Coronary artery (tissue), 2 donors: ENCODE data around the gene TAX1BP1.

Source experiments
- DNase-seq: peaks from one replicate; pipeline ENCODE4 v3.0.0-alpha.2; 2017; ENCODE audit warnings: low spot score
- H3K27ac ChIP-seq, 2 donors: fragments of 200-600 bp; sonication (generic); one replicate each; pipeline ENCODE4 v1.5.1; 2016 to 2019
- H3K4me3 ChIP-seq: fragments of 200-600 bp; sonication (generic); 2 replicates; pipeline ENCODE4 v1.5.1; 2016; ENCODE audit warnings: mild to moderate bottlenecking, moderate library complexity
- TF ChIP-seq, protein P1 (sequence below): fragments of 200-600 bp; sonication (generic); IDR thresholded peaks from one replicate; pipeline ENCODE4 v1.5.1; 2019; ENCODE audit warnings: antibody characterized with exemption

The TAX1BP1 gene

GRCh38 chr7:27795977-27796376 lies 56.0 kb downstream of the TAX1BP1 start:
- H3K4me3 ChIP-seq = no peak overlapping the region
- TF ChIP-seq, protein P1, sequence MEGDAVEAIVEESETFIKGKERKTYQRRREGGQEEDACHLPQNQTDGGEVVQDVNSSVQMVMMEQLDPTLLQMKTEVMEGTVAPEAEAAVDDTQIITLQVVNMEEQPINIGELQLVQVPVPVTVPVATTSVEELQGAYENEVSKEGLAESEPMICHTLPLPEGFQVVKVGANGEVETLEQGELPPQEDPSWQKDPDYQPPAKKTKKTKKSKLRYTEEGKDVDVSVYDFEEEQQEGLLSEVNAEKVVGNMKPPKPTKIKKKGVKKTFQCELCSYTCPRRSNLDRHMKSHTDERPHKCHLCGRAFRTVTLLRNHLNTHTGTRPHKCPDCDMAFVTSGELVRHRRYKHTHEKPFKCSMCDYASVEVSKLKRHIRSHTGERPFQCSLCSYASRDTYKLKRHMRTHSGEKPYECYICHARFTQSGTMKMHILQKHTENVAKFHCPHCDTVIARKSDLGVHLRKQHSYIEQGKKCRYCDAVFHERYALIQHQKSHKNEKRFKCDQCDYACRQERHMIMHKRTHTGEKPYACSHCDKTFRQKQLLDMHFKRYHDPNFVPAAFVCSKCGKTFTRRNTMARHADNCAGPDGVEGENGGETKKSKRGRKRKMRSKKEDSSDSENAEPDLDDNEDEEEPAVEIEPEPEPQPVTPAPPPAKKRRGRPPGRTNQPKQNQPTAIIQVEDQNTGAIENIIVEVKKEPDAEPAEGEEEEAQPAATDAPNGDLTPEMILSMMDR = no peak
- no peak for DNase-seq
- no peak overlapping the region for H3K27ac ChIP-seq

GRCh38 chr7:27799212-27799611 lies 59.2 kb downstream of the TAX1BP1 start:
- H3K27ac ChIP-seq = no peak overlapping the region
- no peak overlapping the region for H3K4me3 ChIP-seq
- TF ChIP-seq, protein P1 = no peak
- DNase-seq = no peak

- Histone ChIP-seq H3K27ac (no peak overlapping the region), H3K4me3 (no peak overlapping the region)
- TF ChIP-seq, protein P1 = no peak
- no peak for DNase-seq
Observed at GRCh38 chr7:27802999-27803398, 63.0 kb downstream of the TAX1BP1 start.

DNA sequence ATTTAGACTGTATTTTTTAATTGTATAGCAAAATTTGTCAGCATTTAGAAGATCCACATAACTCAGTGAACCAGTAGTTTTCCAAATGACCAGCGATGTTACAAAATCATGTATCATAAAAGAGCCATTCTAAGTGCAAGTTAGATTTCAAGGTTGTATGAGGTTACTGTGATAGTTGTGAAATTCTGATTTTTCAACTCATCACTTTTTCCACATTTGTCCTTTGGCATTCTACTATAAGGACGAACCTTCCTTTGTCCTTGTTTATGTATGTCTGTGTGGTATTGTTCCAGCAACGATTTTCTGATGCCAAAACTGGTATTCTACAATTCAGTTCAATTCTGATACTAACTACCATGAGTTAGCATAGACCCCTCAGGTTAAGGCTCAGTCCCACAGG lies 64.2 kb downstream of the TAX1BP1 start:
- Histone ChIP-seq H3K4me3 (no peak overlapping the region), H3K27ac (no peak overlapping the region)
- no peak for DNase-seq
- TF ChIP-seq, protein P1 = no peak

DNA sequence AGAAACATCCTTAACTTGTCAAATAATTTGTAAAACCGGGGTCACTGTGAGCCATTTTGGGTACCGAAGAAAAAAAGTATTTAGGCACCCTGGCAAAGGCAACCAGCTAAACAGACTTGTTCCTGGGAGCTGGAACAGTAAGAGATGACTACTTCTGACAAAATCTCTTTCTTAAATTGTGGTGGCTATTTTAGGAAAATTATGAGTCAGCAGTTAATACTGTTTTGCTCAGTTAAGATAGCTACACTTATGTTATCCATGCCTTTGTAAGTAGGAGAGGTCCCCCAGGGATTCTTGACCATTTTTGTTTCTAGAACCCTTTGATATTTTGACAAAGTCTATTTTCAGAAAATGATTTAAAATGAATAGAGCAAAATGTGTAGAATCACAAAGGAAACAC lies 68.7 kb downstream of the TAX1BP1 start:
- TF ChIP-seq, protein P1 = no peak
- Histone ChIP-seq H3K27ac (peak overlapping the region; percentile 0 to 40), H3K4me3 (no peak overlapping the region)
- no peak for DNase-seq

GRCh38 chr7:27810186-27810585 lies 70.2 kb downstream of the TAX1BP1 start:
- TF ChIP-seq, protein P1 = no peak
- no peak for DNase-seq
- no peak overlapping the region for H3K4me3 ChIP-seq
- H3K27ac ChIP-seq = no peak overlapping the region

DNA sequence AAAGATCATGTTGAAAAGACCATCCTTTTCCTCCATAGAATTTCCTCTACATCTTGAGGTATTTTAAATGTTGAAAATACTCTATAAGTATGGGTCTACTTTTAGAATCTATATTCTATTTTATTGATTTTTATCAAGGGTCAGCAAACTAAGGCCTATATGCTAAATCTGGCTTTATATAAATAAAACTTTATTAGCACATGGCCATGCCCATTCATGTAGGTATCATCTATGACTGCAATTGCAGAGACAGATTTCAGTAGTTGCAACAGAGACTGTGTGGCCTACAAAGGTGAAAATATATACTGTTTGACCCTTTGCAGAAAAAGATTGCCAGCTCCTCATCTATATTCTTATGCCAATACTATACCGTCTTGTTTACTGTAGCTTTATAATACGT lies 72.7 kb downstream of the TAX1BP1 start:
- TF ChIP-seq, protein P1 = no peak
- Histone ChIP-seq H3K4me3 (no peak overlapping the region), H3K27ac (no peak overlapping the region)
- no peak for DNase-seq
